GM12878 (cell line): ENCODE measurements around the gene SMYD5. TPM values are rescaled to one million over a fixed set of nuclear protein-coding genes. Genes with fewer than 3 reads are reported as not detected.

Experiments used
- ATAC-seq: fragments of 200-7000 bp; cut with Tn5 transposase; 3 replicates; pipeline ENCODE4 v1.9.1; 2020; ENCODE audit warnings: mild to moderate bottlenecking, moderate library complexity
- BruUV-seq: library from RNA; stranded (reverse); fragments of 400-500 nt; replicated peaks from 2 replicates; lab custom pipeline; 2021; lab: Mats Ljungman, UMichigan
- CTCF ChIA-PET: fragments of 300-600 bp; sonication (Branson Sonifier 250); formaldehyde crosslinking; extraction: SDS; loops from one replicate; lab custom pipeline; 2021; ENCODE audit warnings: inconsistent platforms; lab: Yijun Ruan, JAX
- POLR2A ChIA-PET: fragments of 350-600 bp; formaldehyde crosslinking; extraction: SDS; loops from one replicate; lab custom pipeline; 2021; ENCODE audit warnings: inconsistent platforms; lab: Charles Lee
- RAD21 ChIA-PET: fragments of 300-600 bp; sonication (Branson Sonifier 250); formaldehyde crosslinking; loops from one replicate; lab custom pipeline; 2023; ENCODE audit warnings: antibody characterized with exemption; ENCODE audit not compliant: unreplicated experiment; lab: Charles Lee
- SMC1A ChIA-PET: fragments of 300-600 bp; sonication (Branson Sonifier 250); formaldehyde crosslinking; loops from one replicate; lab custom pipeline; 2023; ENCODE audit not compliant: unreplicated experiment, uncharacterized antibody; lab: Charles Lee
- DNase-seq: peaks from one replicate; pipeline ENCODE4 v3.0.0-alpha.2; 2011; ENCODE audit warnings: low read depth, low spot score
- FAIRE-seq: peaks from 3 replicates; lab custom pipeline; 2011; peaks lifted over from hg19 to GRCh38; lab: Jason Lieb, UNC
- H2AFZ ChIP-seq: 2 replicates; pipeline ENCODE4 v1.6.0; 2011; ENCODE audit warnings: low read depth, low read length, control low read depth; ENCODE audit not compliant: control insufficient read depth
- H3K27ac ChIP-seq: 2 replicates; pipeline ENCODE4 v1.5.1; 2011; ENCODE audit warnings: control low read depth; ENCODE audit not compliant: control insufficient read depth, insufficient read depth
- H3K27me3 ChIP-seq, 2 experiments: replicated peaks in 1 of 2; 2 replicates each; pipeline versions ENCODE4 v1.6.0 to v1.6.1; 2011; ENCODE audit warnings: low read length in 1 of 2; ENCODE audit not compliant: control insufficient read depth in 2 of 2, insufficient read depth in 2 of 2
- H3K36me3 ChIP-seq, 2 experiments: 2 replicates each; pipeline ENCODE4 v1.5.1; 2011; ENCODE audit warnings: low read length in 1 of 2; ENCODE audit not compliant: control insufficient read depth in 2 of 2, insufficient read depth in 2 of 2
- H3K4me1 ChIP-seq: 2 replicates; pipeline ENCODE4 v1.6.1; 2011; ENCODE audit warnings: mild to moderate bottlenecking, low read length, moderate library complexity, mixed read lengths; ENCODE audit not compliant: control insufficient read depth, insufficient read depth
- H3K4me2 ChIP-seq: 2 replicates; pipeline ENCODE4 v1.6.0; 2011; ENCODE audit warnings: control low read depth; ENCODE audit not compliant: control insufficient read depth, insufficient read depth
- H3K4me3 ChIP-seq: fragments of 200-600 bp; sonication (generic); 2 replicates; pipeline ENCODE4 v1.5.1; 2016
- H3K79me2 ChIP-seq: 2 replicates; pipeline ENCODE4 v1.6.0; 2011; ENCODE audit warnings: low read length; ENCODE audit not compliant: control insufficient read depth, insufficient read depth
- H3K9ac ChIP-seq: 2 replicates; pipeline ENCODE4 v1.8.0; 2011; ENCODE audit warnings: low read length, control low read depth, mixed read lengths; ENCODE audit not compliant: control insufficient read depth, insufficient read depth
- H3K9me3 ChIP-seq: replicated peaks from 3 replicates; pipeline ENCODE4 v1.5.1; 2011; ENCODE audit warnings: mild to moderate bottlenecking, low read length; ENCODE audit not compliant: control insufficient read depth, insufficient read depth
- H4K20me1 ChIP-seq: 2 replicates; pipeline ENCODE4 v1.6.0; 2011; ENCODE audit not compliant: control insufficient read depth, insufficient read depth
- ATF7 ChIP-seq: fragments of 450-650 bp; IDR thresholded peaks from 2 replicates; pipeline ENCODE4 v1.6.1; 2016; ENCODE audit warnings: low read depth, mild to moderate bottlenecking
- CBX3 ChIP-seq: fragments of 200-600 bp; sonication (generic); IDR thresholded peaks from 2 replicates; pipeline ENCODE4 v1.6.1; 2016; ENCODE audit warnings: low read depth, borderline replicate concordance
- NR2F1 ChIP-seq: fragments of 450-650 bp; conservative IDR thresholded peaks from 2 replicates; pipeline ENCODE4 v1.6.1; 2017; ENCODE audit warnings: mild to moderate bottlenecking
- SMARCA5 ChIP-seq: fragments of 450-650 bp; IDR thresholded peaks from 2 replicates; pipeline ENCODE4 v1.6.1; 2017; ENCODE audit warnings: mild to moderate bottlenecking
- WGBS: methylation state at CpG from one replicate; pipeline ENCODE4 v1.1.6; 2016; ENCODE audit warnings: low lambda C conversion rate; ENCODE audit not compliant: insufficient replicate concordance, insufficient coverage; ENCODE audit errors: missing lambda C conversion rate; 5-methylcytosine and 5-hydroxymethylcytosine counted together
- in situ Hi-C: fragments of 300-500 bp; cut with MboI; formaldehyde crosslinking; loops from 9 replicates; pipeline ENCODE4 v1.14.3; 2018; ENCODE audit warnings: mixed read lengths
- intact Hi-C: fragments of 100-400 bp; cut with micrococcal nuclease; formaldehyde crosslinking; loops from one replicate; pipeline ENCODE4 v1.14.2; 2022; ENCODE audit not compliant: unreplicated experiment
- polyA plus RNA-seq, 11 experiments: library from polyadenylated mRNA; depleted of rRNA in 4 of 11; unstranded in 6 of 11; stranded (reverse) in 5 of 11; fragments of >200 nt; fragmentation: Nextera tagmentation in 4 of 11; fragmentation: Illumina TruSeq in 1 of 11; extraction: Ambion mirVana in 4 of 11; extraction: Trizol in 1 of 11; gene quantifications; 1 replicate in 1 of 11; 2 replicates in 10 of 11; pipeline versions ENCODE4 v1.2.1 to v1.2.3, GENCODE V29; 2011 to 2016; ENCODE audit warnings: inconsistent platforms in 2 of 11, missing spikeins in 2 of 11, low read depth in 1 of 11
- total RNA-seq, 4 experiments: library from RNA; depleted of rRNA in 3 of 4; stranded (reverse); fragments of >200 nt in 3 of 4; fragmentation: Illumina TruSeq in 1 of 4; extraction: Trizol in 1 of 4; gene quantifications; 2 replicates each; pipeline versions ENCODE4 v1.2.1 to v1.2.3, GENCODE V29; 2013 to 2021
- TF ChIP-seq, protein P1 (sequence below): IDR thresholded peaks from 2 replicates; pipeline ENCODE4 v1.6.1; 2012; ENCODE audit warnings: low read depth, low read length, improper control_type of control experiment
- TF ChIP-seq, protein P2 (sequence below): IDR thresholded peaks from 2 replicates; pipeline ENCODE4 v1.6.1; 2011; ENCODE audit warnings: low read depth, mild to moderate bottlenecking, low read length, moderate library complexity, borderline replicate concordance; ENCODE audit errors: extremely low read depth

SMYD5 gene
- total and polyA plus RNA-seq, 10 of the 15 experiments (the other 5 are each of a cell fraction or from before 2014, with no cell fraction given) = 6.1 to 35.3 (median 26.4) TPM

DNA sequence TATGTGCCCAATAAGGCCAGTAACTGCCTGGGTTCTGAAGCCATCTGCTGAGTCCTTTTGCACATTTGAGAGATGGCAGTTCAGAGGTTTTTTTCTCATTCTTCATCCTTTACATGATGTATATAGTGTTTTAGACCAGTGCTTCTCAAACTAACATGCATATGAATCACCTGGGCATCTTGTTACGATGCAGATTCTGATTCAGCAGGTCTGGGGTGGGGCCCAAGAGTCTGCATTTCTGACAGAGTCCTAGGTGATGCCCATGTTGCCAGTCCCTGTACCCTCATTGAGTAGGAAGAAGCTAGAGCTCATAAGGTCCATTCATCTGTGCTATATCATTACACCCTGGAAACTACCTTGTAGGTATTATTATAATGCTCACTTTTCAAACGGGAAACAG is 3.8 kb downstream of the SMYD5 start:
- Histone ChIP-seq H3K9ac (no peak overlapping the region), H2AFZ (no peak overlapping the region), H3K27ac (no peak overlapping the region), H3K4me2 (no peak overlapping the region), H3K4me3 (no peak overlapping the region), H3K9me3 (no peaks in the 10 kb centered on the region), H3K36me3 (peaks cover 5 to 16% of the 10 kb centered on the region in 2 experiments; a peak in 2 of 4 replicates), H3K79me2 (peaks cover 16% of the 10 kb centered on the region), H3K4me1 (peaks cover 8% of the 10 kb centered on the region), H3K27me3 (no peaks in the 10 kb centered on the region), H4K20me1 (no peaks in the 10 kb centered on the region)
- intact Hi-C loops = no loop called here
- CTCF ChIA-PET = interaction anchor here (1.2 to 1.8 kb wide), 2 partner anchors 16 to 41 kb away, joined by 3 to 7 read pairs; partner anchors contain the start of genes CCT7 and PRADC1
- no peak for ATAC-seq
- in situ Hi-C loops = no loop called here
- no peak for DNase-seq
- FAIRE-seq = no peak
- no TSS peak for BruUV-seq
- no peak for TF ChIP-seq CBX3
- no peak for TF ChIP-seq NR2F1
- TF ChIP-seq, protein P1, sequence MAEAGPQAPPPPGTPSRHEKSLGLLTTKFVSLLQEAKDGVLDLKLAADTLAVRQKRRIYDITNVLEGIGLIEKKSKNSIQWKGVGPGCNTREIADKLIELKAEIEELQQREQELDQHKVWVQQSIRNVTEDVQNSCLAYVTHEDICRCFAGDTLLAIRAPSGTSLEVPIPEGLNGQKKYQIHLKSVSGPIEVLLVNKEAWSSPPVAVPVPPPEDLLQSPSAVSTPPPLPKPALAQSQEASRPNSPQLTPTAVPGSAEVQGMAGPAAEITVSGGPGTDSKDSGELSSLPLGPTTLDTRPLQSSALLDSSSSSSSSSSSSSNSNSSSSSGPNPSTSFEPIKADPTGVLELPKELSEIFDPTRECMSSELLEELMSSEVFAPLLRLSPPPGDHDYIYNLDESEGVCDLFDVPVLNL = no peak
- no peak for TF ChIP-seq ATF7
- TF ChIP-seq, protein P2, sequence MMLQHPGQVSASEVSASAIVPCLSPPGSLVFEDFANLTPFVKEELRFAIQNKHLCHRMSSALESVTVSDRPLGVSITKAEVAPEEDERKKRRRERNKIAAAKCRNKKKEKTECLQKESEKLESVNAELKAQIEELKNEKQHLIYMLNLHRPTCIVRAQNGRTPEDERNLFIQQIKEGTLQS = no peak
- TF ChIP-seq SMARCA5 = no peak
- POLR2A ChIA-PET = no interaction called here
- SMC1A ChIA-PET = interaction anchor here (1.3 to 1.9 kb wide), 2 partner anchors 15 to 17 kb away, joined by 3 to 4 read pairs; partner anchors contain the start of gene PRADC1
- 66% methylated on average over 2 of the region's 2 CpGs for WGBS
- RAD21 ChIA-PET = interaction anchor here (1.2 kb wide), 1 partner anchor 73 kb away, joined by 4 read pairs; no protein-coding TSS in a partner anchor
